Measurements from ENCODE around the gene RING1.

Gene RING1

GRCh38 chr6:33249732-33250630 lies 41.7 kb downstream of the RING1 start:
- no peak for DNase-seq

- no peak for DNase-seq
These were observed 42.4 kb downstream of the RING1 start for GRCh38 chr6:33250731-33251130.

- DNase-seq: no peak
These were observed 43.2 kb downstream of the RING1 start for GRCh38 chr6:33251395-33252012.

- no peak for DNase-seq
These were observed 44.5 kb downstream of the RING1 start for GRCh38 chr6:33252759-33253158.

GRCh38 chr6:33254591-33254990 lies 46.3 kb downstream of the RING1 start:
- DNase-seq: no peak

GRCh38 chr6:33259032-33259431 lies 50.7 kb downstream of the RING1 start:
- no peak for DNase-seq
